ENCODE results near the gene C1QA.

The C1QA gene

GRCh38 chr1:22636353-22636752, at the start of gene C1QA:
Gene C1QA (plus strand): TSS chr1:22636628. CDS start chr1:22637617, 989 bp downstream.
- no peak for DNase-seq

- no peak for DNase-seq
Measured at GRCh38 chr1:22587247-22587646, 49.2 kb upstream of the C1QA start.

GRCh38 chr1:22588899-22589422, 47.5 kb upstream of the C1QA start:
- no peak for DNase-seq

- DNase-seq: no peak
Measured at GRCh38 chr1:22591576-22591975, 44.9 kb upstream of the C1QA start.

- no peak for DNase-seq
Measured at GRCh38 chr1:22592051-22592450, 44.4 kb upstream of the C1QA start.

- no peak for DNase-seq
Measured at GRCh38 chr1:22592919-22593790, 43.3 kb upstream of the C1QA start.

- no peak for DNase-seq
Measured at GRCh38 chr1:22594396-22594795, 42.0 kb upstream of the C1QA start.

GRCh38 chr1:22595108-22595507, 41.3 kb upstream of the C1QA start:
- no peak for DNase-seq

GRCh38 chr1:22597301-22597965, 39.0 kb upstream of the C1QA start:
- DNase-seq: no peak

GRCh38 chr1:22597996-22598395, 38.4 kb upstream of the C1QA start:
- no peak for DNase-seq

GRCh38 chr1:22598736-22599135, 37.7 kb upstream of the C1QA start:
- DNase-seq: no peak

- no peak for DNase-seq
Measured at GRCh38 chr1:22600071-22600816, 36.2 kb upstream of the C1QA start.

GRCh38 chr1:22600817-22601605, 35.4 kb upstream of the C1QA start:
- no peak for DNase-seq

GRCh38 chr1:22601610-22602009, 34.8 kb upstream of the C1QA start:
- DNase-seq: no peak

- no peak for DNase-seq
Measured at GRCh38 chr1:22602060-22602740, 34.2 kb upstream of the C1QA start.

- no peak for DNase-seq
Measured at GRCh38 chr1:22606161-22606560, 30.3 kb upstream of the C1QA start.

- DNase-seq: no peak
Measured at GRCh38 chr1:22607154-22607553, 29.3 kb upstream of the C1QA start.

GRCh38 chr1:22608361-22608760, 28.1 kb upstream of the C1QA start:
- no peak for DNase-seq

- no peak for DNase-seq
Measured at GRCh38 chr1:22609291-22609690, 27.1 kb upstream of the C1QA start.

GRCh38 chr1:22611530-22611947, 24.9 kb upstream of the C1QA start:
- DNase-seq: peak; percentile 81

GRCh38 chr1:22612671-22613571, 23.5 kb upstream of the C1QA start:
- no peak for DNase-seq

All from right hindlimb (tissue), 1 donor.